ENCODE data around the gene CBFB. TPM values are rescaled to one million over a fixed set of nuclear protein-coding genes. Genes with fewer than 3 reads are reported as not detected.

The CBFB gene
- total and polyA plus RNA-seq, 2 of the 13 experiments (the other 11 are each of a cell fraction or from before 2014, with no cell fraction given): 22.1 to 70.8 TPM

DNA sequence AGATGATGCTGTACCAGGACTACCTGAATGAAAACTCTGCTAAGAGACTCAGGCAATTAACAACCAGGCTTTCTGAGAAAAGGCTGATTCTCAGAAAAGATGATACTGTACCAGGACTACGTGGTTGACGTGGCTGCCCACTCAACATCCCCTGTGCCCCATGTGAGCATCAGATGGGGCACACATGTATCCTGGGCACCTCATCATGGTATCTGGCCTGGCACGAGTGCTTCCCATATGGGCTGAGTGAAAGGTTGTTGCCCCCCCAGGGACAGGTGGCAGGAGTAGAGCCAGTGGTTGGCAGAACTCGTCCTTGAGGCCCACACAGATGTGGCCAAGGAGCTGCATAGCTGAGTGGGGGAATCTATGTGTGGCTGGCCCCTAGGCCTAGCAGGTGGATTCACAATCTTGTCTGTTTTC, 44.0 kb upstream of the CBFB start:
- H3K27ac ChIP-seq (ENCODE audit: extremely low read length, insufficient read depth, low read length): no peak overlapping the region
- H3K36me3 ChIP-seq (replicated peaks in 1 of 2; ENCODE audit: control insufficient read depth in 1 of 2, insufficient read depth in 2 of 2, low read length in 2 of 2): no peaks in the 10 kb centered on the region
- no peak overlapping the region for H3K4me2 ChIP-seq (ENCODE audit: low read depth, low read length)
- H2AFZ ChIP-seq (ENCODE audit: low read length): no peak overlapping the region
- WGBS (ENCODE audit: low lambda C conversion rate): 32% methylated on average over 4 of the region's 4 CpGs
- no peaks in the 10 kb centered on the region for H4K20me1 ChIP-seq (ENCODE audit: insufficient read depth, low read length)
- intact Hi-C loops (cut with micrococcal nuclease; ENCODE audit: unreplicated experiment) (no loop called here), in situ Hi-C loops (cut with HindIII; ENCODE audit: extremely low pct_ligation_motif_present, low pct_unique_long_range_greater_than_20kb) (no loop called here)
- H3K27me3 ChIP-seq (ENCODE audit: control insufficient read depth in 1 of 2, insufficient read depth in 2 of 2, low read length in 2 of 2): peaks cover 0 to 1% of the 10 kb centered on the region in 2 experiments; a peak in 1 of 5 replicates
- CTCF ChIA-PET (ENCODE audit: low intra/inter-chr PET ratio, low total read pairs): no interaction called here
- no peaks in the 10 kb centered on the region for H3K9me3 ChIP-seq (ENCODE audit: low read length)
- POLR2A ChIA-PET: no interaction called here
- BruUV-seq (replicated peaks): no TSS peak
- FAIRE-seq (no peak), DNase-seq (ENCODE audit: low spot score) (no peak), ATAC-seq (no peak)
- TF ChIP-seq RAD21 (CRISPR knock-in tag; IDR thresholded peaks at IDR 0.05) (no peak), ZNF713 (CRISPR knock-in tag; IDR thresholded peaks at IDR 0.05) (no peak)
- TF ChIP-seq, protein P1, sequence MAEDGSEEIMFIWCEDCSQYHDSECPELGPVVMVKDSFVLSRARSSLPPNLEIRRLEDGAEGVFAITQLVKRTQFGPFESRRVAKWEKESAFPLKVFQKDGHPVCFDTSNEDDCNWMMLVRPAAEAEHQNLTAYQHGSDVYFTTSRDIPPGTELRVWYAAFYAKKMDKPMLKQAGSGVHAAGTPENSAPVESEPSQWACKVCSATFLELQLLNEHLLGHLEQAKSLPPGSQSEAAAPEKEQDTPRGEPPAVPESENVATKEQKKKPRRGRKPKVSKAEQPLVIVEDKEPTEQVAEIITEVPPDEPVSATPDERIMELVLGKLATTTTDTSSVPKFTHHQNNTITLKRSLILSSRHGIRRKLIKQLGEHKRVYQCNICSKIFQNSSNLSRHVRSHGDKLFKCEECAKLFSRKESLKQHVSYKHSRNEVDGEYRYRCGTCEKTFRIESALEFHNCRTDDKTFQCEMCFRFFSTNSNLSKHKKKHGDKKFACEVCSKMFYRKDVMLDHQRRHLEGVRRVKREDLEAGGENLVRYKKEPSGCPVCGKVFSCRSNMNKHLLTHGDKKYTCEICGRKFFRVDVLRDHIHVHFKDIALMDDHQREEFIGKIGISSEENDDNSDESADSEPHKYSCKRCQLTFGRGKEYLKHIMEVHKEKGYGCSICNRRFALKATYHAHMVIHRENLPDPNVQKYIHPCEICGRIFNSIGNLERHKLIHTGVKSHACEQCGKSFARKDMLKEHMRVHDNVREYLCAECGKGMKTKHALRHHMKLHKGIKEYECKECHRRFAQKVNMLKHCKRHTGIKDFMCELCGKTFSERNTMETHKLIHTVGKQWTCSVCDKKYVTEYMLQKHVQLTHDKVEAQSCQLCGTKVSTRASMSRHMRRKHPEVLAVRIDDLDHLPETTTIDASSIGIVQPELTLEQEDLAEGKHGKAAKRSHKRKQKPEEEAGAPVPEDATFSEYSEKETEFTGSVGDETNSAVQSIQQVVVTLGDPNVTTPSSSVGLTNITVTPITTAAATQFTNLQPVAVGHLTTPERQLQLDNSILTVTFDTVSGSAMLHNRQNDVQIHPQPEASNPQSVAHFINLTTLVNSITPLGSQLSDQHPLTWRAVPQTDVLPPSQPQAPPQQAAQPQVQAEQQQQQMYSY (CRISPR knock-in tag; IDR thresholded peaks at IDR 0.05): no peak
- peaks cover 23% of the 10 kb centered on the region for H3K4me1 ChIP-seq (ENCODE audit: insufficient read depth, low read length)
- no peaks in the 10 kb centered on the region for H3K79me2 ChIP-seq (ENCODE audit: insufficient read depth, low read length)
- H3K4me3 ChIP-seq (replicated peaks in 1 of 3; ENCODE audit: insufficient read depth in 1 of 3, low read depth in 2 of 3, low read length in 3 of 3): no peak overlapping the region
- H3K9ac ChIP-seq (ENCODE audit: insufficient read depth, low read depth, low read length): no peak overlapping the region

DNA sequence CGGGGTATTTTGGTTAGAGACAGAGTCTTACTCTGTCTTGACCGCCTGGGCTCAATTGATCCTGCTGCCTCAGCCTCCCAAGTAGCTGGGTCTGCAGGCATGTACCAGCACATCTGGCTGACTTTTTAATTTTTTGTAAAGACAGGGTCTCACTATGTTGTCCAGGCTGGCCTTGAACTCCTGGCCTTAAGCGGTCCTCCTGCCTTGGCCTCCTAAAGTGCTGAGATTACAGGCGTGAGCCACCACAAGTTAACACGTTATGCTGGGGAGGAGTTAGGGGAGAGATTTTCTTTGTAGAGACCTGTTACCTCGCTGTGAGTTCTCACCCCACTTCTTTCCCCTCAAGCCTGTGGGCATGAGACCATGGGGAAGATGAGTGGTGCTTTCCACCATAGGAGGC, 42.4 kb upstream of the CBFB start:
- peaks cover 0 to 1% of the 10 kb centered on the region in 2 experiments; a peak in 1 of 5 replicates for H3K27me3 ChIP-seq (ENCODE audit: control insufficient read depth in 1 of 2, insufficient read depth in 2 of 2, low read length in 2 of 2)
- no peak overlapping the region for H3K4me3 ChIP-seq (replicated peaks in 1 of 3; ENCODE audit: insufficient read depth in 1 of 3, low read depth in 2 of 3, low read length in 3 of 3)
- peaks cover 23% of the 10 kb centered on the region for H3K4me1 ChIP-seq (ENCODE audit: insufficient read depth, low read length)
- intact Hi-C loops (cut with micrococcal nuclease; ENCODE audit: unreplicated experiment): no loop called here
- no peaks in the 10 kb centered on the region for H3K9me3 ChIP-seq (ENCODE audit: low read length)
- no peaks in the 10 kb centered on the region for H3K79me2 ChIP-seq (ENCODE audit: insufficient read depth, low read length)
- WGBS (ENCODE audit: low lambda C conversion rate): 68% methylated on average over 6 of the region's 6 CpGs
- no peaks in the 10 kb centered on the region for H4K20me1 ChIP-seq (ENCODE audit: insufficient read depth, low read length)
- no peak for DNase-seq (ENCODE audit: low spot score)
- H2AFZ ChIP-seq (ENCODE audit: low read length): no peak overlapping the region
- H3K4me2 ChIP-seq (ENCODE audit: low read depth, low read length): no peak overlapping the region
- ChIA-PET CTCF (ENCODE audit: low intra/inter-chr PET ratio, low total read pairs) (no interaction called here), POLR2A (no interaction called here)
- no peak overlapping the region for H3K27ac ChIP-seq (ENCODE audit: extremely low read length, insufficient read depth, low read length)
- no peak overlapping the region for H3K9ac ChIP-seq (ENCODE audit: insufficient read depth, low read depth, low read length)
- no peak for FAIRE-seq
- BruUV-seq (replicated peaks): no TSS peak
- ATAC-seq: no peak
- in situ Hi-C loops (cut with HindIII; ENCODE audit: extremely low pct_ligation_motif_present, low pct_unique_long_range_greater_than_20kb): no loop called here
- H3K36me3 ChIP-seq (replicated peaks in 1 of 2; ENCODE audit: control insufficient read depth in 1 of 2, insufficient read depth in 2 of 2, low read length in 2 of 2): no peaks in the 10 kb centered on the region
- TF ChIP-seq, protein P2, sequence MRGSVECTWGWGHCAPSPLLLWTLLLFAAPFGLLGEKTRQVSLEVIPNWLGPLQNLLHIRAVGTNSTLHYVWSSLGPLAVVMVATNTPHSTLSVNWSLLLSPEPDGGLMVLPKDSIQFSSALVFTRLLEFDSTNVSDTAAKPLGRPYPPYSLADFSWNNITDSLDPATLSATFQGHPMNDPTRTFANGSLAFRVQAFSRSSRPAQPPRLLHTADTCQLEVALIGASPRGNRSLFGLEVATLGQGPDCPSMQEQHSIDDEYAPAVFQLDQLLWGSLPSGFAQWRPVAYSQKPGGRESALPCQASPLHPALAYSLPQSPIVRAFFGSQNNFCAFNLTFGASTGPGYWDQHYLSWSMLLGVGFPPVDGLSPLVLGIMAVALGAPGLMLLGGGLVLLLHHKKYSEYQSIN (CRISPR knock-in tag; IDR thresholded peaks at IDR 0.05; ENCODE audit: borderline replicate concordance): no peak
- TF ChIP-seq MYC (CRISPR knock-in tag; IDR thresholded peaks at IDR 0.05; ENCODE audit: borderline replicate concordance) (0 out of 2 replicates have a peak, but pooled peaks have one; percentile 20), MYNN (CRISPR knock-in tag; IDR thresholded peaks at IDR 0.05; ENCODE audit: low read depth) (no peak), ZNF121 (CRISPR knock-in tag; IDR thresholded peaks at IDR 0.05) (peak; percentile 84), MAFG (CRISPR knock-in tag; IDR thresholded peaks at IDR 0.05) (no peak), SP5 (CRISPR knock-in tag; IDR thresholded peaks at IDR 0.05; ENCODE audit: borderline replicate concordance, low read depth) (no peak)
- TF ChIP-seq, protein P3, sequence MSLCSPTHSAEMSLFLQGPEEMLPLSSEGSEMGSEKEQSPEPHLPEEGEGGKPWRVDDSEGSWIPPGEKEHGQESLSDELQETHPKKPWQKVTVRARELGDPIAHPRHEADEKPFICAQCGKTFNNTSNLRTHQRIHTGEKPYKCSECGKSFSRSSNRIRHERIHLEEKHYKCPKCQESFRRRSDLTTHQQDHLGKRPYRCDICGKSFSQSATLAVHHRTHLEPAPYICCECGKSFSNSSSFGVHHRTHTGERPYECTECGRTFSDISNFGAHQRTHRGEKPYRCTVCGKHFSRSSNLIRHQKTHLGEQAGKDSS (CRISPR knock-in tag; IDR thresholded peaks at IDR 0.05; ENCODE audit: borderline replicate concordance, low read depth): no peak
- TF ChIP-seq, protein P4, sequence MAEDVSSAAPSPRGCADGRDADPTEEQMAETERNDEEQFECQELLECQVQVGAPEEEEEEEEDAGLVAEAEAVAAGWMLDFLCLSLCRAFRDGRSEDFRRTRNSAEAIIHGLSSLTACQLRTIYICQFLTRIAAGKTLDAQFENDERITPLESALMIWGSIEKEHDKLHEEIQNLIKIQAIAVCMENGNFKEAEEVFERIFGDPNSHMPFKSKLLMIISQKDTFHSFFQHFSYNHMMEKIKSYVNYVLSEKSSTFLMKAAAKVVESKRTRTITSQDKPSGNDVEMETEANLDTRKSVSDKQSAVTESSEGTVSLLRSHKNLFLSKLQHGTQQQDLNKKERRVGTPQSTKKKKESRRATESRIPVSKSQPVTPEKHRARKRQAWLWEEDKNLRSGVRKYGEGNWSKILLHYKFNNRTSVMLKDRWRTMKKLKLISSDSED (CRISPR knock-in tag; IDR thresholded peaks at IDR 0.05): no peak
